ENCODE measurements around the gene MYT1.

The MYT1 gene

DNA sequence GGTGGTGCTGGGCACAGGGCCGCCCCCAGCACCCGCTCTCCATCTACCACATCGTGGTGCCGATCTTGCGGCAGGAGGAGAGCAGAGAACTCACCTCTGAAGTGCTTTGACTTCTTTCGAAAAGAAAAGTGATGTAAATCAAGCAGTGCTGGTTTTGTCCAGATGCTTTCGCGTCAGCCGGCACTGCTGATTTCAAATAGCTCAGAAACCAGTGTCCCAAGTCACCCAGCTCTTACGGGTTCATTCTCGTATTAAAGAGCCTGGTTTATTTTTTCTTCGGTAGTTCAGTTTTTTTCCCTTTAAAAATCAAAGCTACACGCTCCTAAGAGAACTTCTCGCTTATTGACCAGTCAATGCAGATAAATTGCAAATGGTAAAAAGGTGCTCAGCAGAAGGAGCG, 32.1 kb downstream of the MYT1 start:
- no peak for DNase-seq

DNA sequence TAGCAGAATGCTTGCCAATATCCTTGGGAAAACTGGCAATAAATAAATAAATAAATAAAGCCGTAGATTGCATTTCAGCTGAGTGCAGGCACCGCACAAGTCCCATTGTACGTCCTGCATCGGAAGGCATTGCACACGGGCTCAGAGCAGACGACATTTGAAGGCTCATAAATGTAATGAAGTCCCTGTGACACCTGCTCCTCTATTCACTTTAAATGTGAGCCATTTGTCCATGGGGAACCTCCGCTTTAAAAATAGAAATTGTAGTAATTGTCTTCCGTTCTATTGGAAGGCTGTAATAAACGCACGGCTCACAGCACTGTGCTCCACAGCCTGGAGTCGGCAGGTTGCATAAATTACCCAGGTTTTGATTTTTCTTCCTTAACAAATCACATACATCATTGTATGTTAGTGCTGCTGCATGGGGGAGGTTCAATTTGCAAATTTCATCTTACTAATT, 32.6 kb downstream of the MYT1 start:
- no peak for DNase-seq

DNA sequence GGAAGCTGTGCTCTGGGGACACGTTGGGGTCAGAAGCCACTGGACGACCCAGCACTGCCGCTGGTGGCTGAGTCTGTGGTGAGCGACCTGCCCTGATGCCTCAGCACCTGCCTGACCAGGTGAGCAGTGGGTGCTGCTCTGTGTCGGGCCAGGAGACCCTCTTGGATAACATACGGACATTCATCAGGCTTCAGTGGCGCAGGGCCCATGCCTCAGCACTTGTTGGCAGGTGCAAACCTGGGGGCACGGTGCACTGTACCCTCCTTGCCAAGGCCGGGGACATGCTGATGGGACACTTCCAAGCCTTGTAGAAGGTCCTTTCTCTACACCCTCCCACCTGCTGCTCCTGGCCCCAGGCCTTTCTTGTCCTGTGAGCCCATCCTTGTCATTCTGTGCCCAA, 34.1 kb downstream of the MYT1 start:
- DNase-seq: no peak

DNA sequence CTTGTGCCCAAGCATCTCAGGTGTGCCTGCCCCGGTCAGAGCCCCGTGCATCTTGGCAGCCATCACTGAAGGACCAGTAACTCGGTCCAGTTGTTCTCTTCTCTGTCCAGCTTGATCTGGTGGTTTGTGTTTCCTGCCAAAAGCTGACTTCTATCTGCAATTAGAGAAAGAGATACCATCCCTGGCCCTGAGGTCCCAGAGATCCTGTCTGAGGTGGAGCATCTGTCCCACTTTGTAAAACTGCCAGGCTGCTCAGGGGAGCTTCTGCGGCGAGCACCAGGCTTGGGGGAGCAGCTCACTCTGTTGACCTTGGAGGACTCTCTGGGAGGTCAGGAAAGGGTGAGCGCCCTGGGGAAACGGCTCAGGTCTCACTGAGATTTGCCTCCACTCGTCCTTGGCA, 35.1 kb downstream of the MYT1 start:
- DNase-seq: no peak

DNA sequence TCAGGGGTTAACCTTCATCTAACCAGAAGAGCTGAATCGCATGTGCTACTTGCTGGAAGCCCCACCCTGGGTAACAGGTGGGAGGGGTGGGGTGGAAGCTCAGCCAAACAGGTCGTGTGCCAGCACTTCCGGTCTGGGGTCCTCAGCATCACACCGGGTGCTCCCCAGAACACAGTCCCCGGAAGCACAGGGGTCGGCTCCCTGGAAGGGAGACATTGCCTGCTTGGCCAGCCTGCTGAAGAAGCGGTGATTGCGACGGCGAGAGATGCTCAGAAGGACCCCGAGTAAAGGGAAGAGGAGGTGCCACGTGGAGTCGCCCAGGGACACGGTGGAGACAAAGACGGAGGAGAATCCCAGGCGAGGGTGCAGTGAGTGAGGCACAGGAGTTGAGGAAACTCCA, 36.5 kb downstream of the MYT1 start:
- no peak for DNase-seq

DNA sequence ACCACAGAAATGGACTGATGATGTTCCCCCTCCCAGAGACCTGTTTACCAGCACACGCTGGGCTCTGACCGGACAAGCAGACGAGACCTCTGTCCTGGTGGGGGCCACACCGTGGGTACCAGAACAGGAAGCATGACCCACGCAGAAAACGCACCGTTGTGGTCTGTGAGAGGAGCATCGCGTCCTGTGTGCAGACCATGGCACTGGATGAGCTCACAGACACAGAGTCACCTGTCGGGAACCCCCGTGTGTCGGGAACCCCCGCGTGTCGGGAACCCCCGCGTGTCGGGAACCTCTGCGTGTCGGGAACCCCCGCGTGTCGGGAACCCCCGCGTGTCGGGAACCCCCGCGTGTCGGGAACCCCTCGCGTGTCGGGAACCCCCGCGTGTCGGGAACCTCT, 37.4 kb downstream of the MYT1 start:
- DNase-seq: no peak

DNA sequence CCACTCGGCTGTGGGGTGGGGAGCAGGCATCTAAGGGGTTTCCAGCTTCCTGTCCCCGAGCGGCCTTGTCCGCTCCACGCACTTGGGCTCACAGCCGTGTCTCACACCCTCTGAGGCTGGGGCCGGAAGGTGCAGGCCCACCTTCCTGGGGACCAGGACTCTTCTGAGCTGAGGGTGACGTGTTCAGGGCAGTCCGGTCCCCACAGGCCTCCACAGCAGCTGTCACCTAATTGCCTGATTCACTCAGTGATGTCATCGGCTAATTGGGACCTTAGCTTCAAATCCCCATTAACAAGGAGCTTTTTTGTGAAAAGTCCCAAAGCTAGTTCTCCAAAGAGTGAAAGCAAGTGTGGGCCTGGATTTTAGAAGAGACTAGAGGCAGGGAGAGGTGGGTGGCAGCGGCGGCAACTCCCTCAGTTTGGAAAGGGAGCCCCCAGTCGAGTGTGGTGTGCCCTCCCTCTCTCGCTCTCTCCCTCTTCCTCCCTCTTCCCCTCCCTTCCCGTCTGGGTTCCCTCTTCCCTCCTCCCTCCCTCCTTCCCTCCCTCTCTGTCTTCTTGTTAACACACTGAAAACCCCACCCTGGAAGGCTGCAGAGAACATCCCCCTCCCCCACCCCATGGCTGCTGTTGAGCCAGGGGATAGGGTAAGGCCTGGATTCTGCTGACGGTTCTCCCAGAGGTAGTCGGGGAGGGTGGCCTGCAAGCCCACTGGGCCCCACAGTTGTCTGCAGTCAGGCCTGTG, 39.0 kb downstream of the MYT1 start:
- no peak for DNase-seq

DNA sequence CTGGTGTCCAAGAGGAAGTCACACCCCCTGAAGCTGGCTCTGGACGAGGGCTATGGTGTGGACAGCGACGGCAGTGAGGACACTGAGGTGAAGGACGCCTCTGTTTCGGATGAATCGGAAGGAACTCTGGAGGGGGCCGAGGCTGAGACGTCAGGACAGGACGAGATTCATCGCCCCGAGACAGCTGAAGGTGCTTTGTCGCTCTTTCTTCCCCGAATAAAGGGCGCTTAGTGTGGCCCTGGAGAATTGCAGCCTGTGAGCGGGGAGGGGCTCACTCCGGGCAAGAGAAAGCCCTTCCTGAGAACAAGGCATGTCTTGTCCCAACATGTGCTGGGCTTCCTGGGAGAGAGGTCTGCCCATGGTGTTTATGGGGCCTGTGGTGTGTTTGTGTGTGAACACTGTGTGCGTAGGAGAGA, 41.4 kb downstream of the MYT1 start:
- no peak for DNase-seq

DNA sequence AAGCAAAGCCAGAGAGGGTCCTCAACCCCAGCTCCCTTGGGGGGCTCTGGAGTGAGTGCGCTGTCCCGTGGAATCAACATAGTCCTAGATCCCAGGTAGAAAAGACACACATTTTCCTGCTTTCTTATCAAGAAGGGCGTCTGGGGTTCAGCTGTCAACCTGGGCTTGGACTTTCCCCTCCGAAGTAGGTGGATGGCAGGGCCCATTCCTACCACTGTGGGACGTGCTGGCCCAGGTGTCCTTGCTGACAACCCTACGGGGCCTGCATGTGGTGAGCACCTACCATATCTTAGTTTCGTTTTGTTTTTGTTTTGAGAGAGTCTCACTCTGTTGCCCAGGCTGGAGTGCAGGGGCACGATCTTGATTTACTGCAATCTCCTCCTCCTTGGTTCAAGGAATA, 42.4 kb downstream of the MYT1 start:
- no peak for DNase-seq

DNA sequence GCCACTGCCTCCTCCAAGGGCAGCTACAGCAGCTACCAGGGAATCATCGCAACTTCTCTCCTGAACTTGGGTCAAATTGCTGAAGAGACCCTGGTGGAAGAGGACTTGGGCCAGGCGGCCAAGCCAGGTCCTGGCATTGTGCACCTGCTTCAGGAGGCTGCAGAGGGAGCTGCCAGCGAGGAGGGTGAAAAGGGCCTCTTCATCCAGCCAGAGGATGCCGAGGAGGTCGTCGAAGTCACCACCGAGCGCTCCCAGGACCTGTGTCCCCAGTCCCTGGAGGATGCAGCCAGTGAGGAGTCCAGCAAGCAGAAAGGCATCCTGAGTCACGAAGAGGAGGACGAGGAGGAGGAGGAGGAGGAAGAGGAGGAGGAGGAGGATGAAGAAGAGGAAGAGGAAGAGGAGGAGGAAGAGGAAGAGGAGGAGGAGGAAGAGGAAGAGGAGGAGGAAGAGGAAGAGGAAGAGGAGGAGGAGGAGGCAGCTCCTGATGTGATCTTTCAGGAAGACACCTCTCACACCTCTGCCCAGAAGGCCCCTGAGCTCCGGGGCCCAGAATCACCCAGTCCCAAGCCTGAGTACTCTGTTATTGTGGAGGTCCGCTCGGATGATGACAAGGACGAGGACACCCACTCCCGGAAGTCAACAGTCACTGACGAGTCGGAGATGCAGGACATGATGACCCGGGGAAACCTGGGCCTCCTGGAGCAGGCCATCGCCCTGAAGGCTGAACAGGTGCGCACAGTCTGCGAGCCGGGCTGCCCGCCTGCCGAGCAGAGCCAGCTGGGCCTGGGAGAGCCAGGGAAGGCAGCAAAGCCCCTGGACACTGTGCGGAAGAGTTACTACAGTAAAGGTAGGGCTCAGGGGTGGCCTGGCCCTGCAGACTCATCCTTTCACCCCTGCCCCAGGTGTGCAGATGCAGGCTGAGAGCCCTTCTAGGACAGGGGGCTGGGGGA, 43.7 kb downstream of the MYT1 start:
- no peak for DNase-seq

DNA sequence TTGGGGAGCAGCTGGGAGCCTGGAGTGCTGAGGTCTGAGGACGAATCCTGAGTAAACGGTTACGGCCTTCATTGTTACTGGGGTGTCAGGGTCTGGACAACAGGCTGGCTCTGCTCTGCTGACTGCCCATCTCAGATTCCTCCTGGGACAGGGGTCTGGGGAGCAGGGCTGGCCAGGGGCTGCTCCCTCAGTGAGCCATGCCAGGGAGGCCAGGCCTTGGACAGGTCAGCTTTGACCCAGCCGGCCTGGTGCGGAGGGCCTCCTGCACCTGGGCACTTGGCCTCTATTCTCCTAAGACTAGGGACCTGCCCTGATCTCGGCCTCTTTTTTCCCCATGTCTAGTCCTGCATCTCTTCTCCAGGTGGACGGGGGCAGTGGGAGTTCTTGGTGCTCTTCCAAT, 44.9 kb downstream of the MYT1 start:
- DNase-seq: no peak

DNA sequence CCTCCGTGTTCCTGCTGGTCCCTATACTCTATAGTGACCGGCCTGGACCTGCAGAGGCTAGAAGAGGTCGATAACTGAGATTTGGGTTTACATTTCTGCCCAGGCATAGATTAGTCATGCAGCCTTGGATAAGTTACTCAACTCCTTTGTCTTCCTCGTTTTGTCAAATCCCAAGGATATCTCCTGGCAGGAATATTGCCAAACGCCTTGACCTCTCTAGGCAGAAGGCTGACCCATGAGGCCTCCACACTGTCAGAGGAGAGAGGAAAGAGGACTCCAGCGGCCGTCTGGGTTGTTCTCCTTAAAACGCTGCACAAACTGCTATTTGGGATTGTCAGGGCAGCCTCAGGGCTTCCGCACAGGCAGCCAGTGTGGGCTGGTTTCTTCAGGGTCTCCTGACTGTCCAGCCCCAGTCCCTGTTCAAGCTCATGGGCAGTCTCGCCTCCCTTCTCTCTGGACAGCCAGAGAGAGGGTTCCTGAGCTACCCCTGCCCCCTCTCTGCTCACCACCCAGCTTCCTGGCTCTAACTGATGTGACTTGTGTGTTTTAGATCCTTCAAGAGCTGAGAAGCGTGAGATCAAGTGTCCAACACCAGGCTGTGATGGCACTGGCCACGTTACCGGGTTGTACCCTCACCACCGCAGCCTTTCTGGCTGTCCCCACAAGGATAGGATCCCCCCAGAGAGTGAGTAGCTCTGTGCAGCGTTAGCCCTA, 46.6 kb downstream of the MYT1 start:
- no peak for DNase-seq

DNA sequence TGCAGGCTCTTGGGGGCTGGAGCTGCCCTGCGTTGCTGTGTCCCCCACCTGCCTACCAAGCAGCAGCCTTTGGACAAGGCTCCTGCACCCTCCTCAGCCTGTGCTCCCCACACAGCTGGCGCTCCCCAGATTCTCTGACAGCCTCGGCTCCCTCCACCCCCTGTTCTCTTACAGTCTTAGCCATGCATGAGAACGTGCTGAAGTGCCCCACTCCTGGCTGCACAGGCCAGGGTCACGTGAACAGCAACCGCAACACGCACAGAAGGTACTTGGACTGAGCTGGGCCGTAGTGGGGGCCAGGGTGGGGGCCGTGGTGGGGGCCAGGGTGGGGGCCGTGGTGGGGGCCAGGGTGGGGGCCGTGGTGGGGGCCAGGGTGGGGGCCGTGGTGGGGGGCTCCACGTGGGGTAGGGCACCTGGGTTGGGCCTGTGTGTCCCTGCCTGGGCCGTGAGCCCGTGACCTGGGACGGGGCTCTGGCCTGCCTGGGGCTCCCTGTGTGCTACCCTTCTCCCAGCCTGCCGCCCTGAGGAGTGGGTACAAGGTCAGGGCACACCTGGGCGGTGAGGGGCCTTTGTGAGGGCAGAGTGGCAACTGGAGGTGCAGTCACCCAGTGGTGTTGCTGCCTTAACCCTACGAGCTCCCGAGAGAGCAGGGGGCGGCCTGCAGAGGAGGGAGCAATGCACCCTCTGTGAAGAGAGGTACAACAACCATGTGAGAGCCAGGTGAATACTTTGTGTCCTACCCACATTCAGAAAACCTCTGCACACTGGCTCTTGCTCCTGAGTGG, 47.8 kb downstream of the MYT1 start:
- no peak for DNase-seq

DNA sequence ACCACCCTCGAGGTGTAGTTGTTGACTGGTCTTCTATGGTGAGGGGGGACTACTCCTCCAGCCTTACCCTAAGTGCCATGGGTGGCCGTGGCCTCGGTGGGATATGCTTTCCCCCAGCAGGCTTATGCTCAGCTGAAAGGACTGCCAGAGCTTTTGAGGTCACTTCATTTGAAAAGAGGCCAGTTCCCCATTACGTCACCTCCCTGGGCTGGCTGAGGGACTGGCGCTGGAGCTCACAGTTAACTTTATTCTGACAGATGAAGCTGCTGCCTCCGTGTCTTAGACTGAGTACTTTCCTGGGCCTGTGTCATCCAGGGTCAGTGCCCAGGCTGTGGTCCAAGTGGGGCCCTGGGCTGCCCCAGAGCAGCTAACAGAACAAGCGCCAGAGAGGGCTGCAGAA, 48.5 kb downstream of the MYT1 start:
- peak; percentile 69 for DNase-seq

DNA sequence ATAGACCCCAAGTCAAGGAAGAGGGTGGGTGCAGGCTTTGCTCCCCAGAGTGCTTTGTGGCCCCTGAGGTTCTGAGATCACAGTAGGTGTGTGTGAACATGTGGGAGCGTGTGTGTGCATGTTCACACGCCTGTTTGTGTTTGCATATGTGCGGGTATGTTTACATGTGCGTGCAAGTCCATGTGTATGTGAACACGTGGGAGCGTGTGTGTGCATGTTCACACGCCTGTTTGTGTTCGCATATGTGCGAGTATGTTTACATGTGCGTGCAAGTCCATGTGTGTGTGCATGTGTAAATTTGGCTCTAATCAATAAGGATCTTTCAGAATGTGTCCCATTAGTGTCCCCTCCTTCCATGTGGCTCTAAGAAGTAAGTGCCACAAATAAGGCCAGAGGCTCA, 49.9 kb downstream of the MYT1 start:
- no peak for DNase-seq

DNA sequence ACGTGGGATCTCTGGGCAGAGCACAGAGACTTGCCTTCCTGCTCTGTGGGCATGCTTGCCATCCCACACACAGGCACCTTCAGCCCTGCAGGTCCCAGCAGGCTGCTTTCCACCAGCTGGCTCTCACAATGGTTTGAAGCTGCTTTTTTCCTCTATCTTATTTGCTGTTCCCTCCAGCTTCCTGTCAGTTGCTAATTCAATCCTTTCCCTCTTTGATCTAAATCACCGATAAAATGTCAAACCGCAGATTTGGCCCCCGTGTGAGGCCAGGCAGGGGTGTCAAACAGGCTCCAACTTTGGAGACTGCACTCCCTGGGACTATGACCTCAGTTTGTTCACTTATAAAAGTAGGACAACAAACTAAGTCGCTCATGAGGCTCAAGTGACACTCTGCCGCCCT, 50.7 kb downstream of the MYT1 start:
- DNase-seq: no peak

DNA sequence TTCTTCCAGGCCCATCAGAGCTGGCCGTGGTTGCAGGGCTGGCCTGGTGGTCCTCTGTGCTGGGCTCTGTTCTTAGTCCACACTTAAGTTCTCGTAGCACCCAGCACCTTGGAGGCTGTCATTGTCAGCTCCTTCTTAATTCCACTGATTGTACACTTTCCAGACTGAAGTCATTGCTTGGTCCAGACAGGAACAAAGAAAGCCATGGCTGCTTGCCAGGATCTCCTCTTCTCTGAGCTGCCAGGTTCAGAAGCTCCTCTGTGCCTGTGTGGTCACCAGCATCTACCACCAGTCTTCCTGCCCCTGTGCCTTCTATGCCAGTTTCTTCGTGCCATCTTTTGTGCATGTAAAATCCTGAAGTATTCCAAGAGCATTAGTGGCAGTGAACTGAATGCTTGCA, 51.8 kb downstream of the MYT1 start:
- no peak for DNase-seq

DNA sequence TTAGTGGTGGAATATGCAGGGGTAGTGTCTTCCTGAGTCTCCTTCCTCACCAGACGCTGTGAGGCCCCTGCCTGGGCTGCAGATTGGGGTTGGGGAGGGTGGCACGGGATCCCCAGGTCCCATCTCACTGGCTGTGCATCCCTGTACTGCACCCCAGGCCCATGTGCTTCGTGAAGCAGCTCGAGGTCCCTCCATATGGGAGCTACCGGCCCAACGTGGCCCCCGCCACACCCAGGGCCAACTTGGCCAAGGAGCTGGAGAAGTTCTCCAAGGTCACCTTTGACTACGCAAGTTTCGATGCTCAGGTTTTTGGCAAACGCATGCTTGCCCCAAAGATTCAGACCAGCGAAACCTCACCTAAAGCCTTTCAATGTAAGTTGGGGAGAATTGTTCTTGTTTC, 52.7 kb downstream of the MYT1 start:
- no peak for DNase-seq

DNA sequence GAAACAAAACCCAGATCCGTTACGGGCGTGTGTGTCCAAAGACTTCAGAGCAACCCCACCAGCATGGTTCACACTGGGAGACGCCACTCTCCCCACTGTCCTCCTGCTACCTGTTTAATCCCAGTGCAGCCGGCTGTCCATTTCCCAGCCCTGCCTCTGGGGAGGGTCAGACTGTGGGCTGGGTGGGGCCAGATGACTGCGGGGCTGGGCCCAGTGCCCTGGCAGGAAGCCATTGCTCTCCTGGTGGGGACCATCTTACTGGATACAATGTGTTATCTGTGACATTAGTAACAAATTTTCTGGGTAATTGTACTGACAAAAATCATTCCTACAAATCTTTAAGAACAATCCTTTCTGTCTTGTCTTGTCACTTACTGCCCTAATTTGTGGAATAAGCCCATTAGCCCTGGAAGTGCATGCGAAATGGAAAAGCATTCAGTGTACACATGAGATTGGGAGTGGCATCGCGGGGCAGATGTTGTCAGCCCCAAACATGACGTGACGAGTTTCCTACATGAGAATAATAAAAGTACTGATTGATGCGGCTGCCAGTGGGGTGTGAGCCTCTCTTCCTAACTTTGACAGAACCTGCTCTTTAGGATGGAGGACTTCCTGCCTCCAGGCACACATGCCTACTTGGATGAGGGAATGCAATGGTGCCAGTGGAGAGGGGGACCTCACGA, 53.4 kb downstream of the MYT1 start:
- no peak for DNase-seq

DNA sequence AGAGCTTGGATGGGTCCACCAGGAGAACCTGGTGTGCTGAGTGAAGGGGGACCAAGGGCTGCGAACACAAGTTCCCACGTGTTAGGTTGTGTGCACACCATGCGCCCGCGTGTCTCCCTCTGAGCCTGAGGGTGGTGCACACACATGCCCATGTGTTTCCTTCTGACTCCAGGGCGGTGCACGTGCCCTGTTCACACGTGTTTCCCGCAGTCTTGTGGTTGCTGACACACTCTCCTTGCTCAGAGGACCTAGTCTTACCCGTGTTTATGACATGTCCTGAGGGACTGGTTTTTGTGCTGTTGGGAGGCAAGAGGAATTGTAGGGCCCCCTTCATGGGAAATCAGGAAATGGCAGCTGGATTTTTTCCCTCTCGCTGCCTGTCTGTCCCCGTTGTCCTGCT, 55.0 kb downstream of the MYT1 start:
- DNase-seq: no peak

DNA sequence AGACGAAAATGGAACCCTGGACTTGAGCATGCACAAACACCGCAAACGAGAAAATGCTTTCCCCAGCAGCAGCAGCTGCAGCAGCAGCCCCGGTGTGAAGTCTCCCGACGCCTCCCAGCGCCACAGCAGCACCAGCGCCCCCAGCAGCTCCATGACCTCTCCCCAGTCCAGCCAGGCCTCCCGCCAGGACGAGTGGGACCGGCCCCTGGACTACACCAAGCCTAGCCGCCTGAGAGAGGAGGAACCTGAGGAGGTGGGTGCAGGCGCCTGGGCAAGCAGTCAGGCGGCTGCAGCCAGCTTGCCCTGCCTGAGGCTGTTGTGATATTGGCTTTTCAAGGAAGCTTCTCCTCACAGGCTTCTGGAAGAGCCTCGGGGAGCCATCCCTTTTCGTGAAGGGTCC, 55.5 kb downstream of the MYT1 start:
- no peak for DNase-seq

DNA sequence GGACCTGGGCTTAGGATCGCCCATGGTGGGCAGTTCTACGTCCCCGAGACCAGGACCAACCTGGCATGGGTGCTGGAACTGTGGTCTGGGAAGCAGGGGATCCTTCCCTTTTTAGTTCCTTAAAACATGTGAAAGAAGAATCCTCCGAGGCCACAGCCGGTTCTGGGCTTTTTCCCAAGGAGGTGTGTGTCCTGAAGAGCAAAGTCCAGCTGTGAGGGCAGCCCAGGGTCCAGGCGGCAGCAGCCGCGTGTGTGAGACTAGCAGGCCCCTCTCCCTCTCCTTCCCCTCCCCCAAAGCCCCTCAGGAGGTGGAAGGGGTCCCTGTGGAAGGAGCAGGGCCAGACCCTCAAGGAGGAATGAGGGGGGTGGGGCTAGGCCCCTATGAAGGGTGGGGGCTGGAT, 56.2 kb downstream of the MYT1 start:
- no peak for DNase-seq
